Neural cell (in vitro differentiated cells): ENCODE results near the gene TESMIN. TPM values are rescaled to one million over a fixed set of nuclear protein-coding genes. Genes with fewer than 3 reads are reported as not detected.

Experiments used
- H2AFZ ChIP-seq: fragments of 200-600, 300-800 bp; sonication (generic), shearing (Covaris generic); 2 replicates; pipeline ENCODE4 v1.6.0; 2014; ENCODE audit warnings: low read depth, mild to moderate bottlenecking, antibody characterized with exemption, low read length, moderate library complexity
- H3F3A ChIP-seq: fragments of 200-600 bp; shearing (Covaris generic); 2 replicates; pipeline ENCODE4 v1.6.1; 2016; ENCODE audit warnings: mild to moderate bottlenecking, moderate library complexity, mixed read lengths, antibody characterized with exemption, low read length; ENCODE audit not compliant: insufficient read depth, poor library complexity, severe bottlenecking
- H3K27ac ChIP-seq: fragments of 200-600, 300-800 bp; sonication (generic), shearing (Covaris generic); 2 replicates; pipeline ENCODE4 v1.5.1; 2014; ENCODE audit warnings: mild to moderate bottlenecking, low read length, moderate library complexity
- H3K27me3 ChIP-seq: fragments of 300-800, 200-600 bp; sonication (generic), shearing (Covaris generic); 2 replicates; pipeline ENCODE4 v1.6.0; 2014; ENCODE audit warnings: mild to moderate bottlenecking, low read depth, low read length, moderate library complexity; ENCODE audit not compliant: insufficient read depth
- H3K36me3 ChIP-seq: fragments of 300-800, 200-600 bp; sonication (generic), shearing (Covaris generic); 2 replicates; pipeline ENCODE4 v1.5.1; 2014; ENCODE audit warnings: mild to moderate bottlenecking, antibody characterized with exemption, low read length, moderate library complexity; ENCODE audit not compliant: insufficient read depth
- H3K4me2 ChIP-seq: fragments of 300-800, 200-600 bp; sonication (generic), shearing (Covaris generic); 2 replicates; pipeline ENCODE4 v1.6.0; 2014; ENCODE audit warnings: mild to moderate bottlenecking, low read length
- H3K4me3 ChIP-seq: fragments of 300-800, 200-600 bp; sonication (generic), shearing (Covaris generic); 2 replicates; pipeline ENCODE4 v1.5.1; 2014; ENCODE audit warnings: mild to moderate bottlenecking, low read length, moderate library complexity
- H3K79me2 ChIP-seq: fragments of 200-600 bp; shearing (Covaris generic); replicated peaks from 2 replicates; pipeline ENCODE4 v1.6.0; 2014; ENCODE audit warnings: mild to moderate bottlenecking, low read length, moderate library complexity; ENCODE audit not compliant: insufficient read depth
- H3K9ac ChIP-seq: fragments of 300-800, 200-600 bp; sonication (generic), shearing (Covaris generic); 2 replicates; pipeline ENCODE4 v1.6.1; 2016; ENCODE audit warnings: mild to moderate bottlenecking, low read length, mixed read lengths
- H3K9me2 ChIP-seq: fragments of 200-600 bp; shearing (Covaris generic); 2 replicates; pipeline ENCODE4 v1.6.1; 2016; ENCODE audit warnings: mild to moderate bottlenecking, low read length, mixed read lengths; ENCODE audit not compliant: insufficient read depth
- H3K9me3 ChIP-seq: fragments of 200-600, 300-800 bp; sonication (generic), shearing (Covaris generic); 2 replicates; pipeline ENCODE4 v1.6.1; 2016; ENCODE audit warnings: mild to moderate bottlenecking, mixed run types, low read length, moderate library complexity, mixed read lengths
- H4K20me1 ChIP-seq: fragments of 200-600 bp; shearing (Covaris generic); 2 replicates; pipeline ENCODE4 v1.6.1; 2016; ENCODE audit warnings: mild to moderate bottlenecking, mixed run types; ENCODE audit not compliant: insufficient read depth
- CTCF ChIP-seq: fragments of 450-650 bp; IDR thresholded peaks from 2 replicates; pipeline ENCODE4 v1.5.1; 2014; ENCODE audit warnings: antibody characterized with exemption, mild to moderate bottlenecking, moderate library complexity; ENCODE audit not compliant: poor library complexity, severe bottlenecking
- EP300 ChIP-seq: fragments of 450-650 bp; conservative IDR thresholded peaks from 2 replicates; pipeline ENCODE4 v1.6.1; 2014; ENCODE audit warnings: antibody characterized with exemption, mild to moderate bottlenecking, moderate library complexity; ENCODE audit not compliant: poor library complexity, severe bottlenecking
- EZH2 ChIP-seq: fragments of 200-600, 300-800 bp; shearing (Covaris generic), sonication (generic); IDR thresholded peaks from 2 replicates; pipeline ENCODE4 v1.6.1; 2014; ENCODE audit warnings: antibody characterized with exemption, low read length, borderline replicate concordance, mild to moderate bottlenecking; ENCODE audit not compliant: insufficient read depth, poor library complexity, severe bottlenecking
- MXI1 ChIP-seq: fragments of 450-650 bp; conservative IDR thresholded peaks from 2 replicates; pipeline ENCODE4 v1.6.1; 2014; ENCODE audit warnings: antibody characterized with exemption, mild to moderate bottlenecking; ENCODE audit not compliant: poor library complexity, severe bottlenecking
- POLR2AphosphoS5 ChIP-seq: IDR thresholded peaks from 2 replicates; pipeline ENCODE4 v1.6.1; 2012
- RAD21 ChIP-seq: fragments of 450-650 bp; conservative IDR thresholded peaks from 2 replicates; pipeline ENCODE4 v1.6.1; 2014; ENCODE audit warnings: antibody characterized with exemption, mild to moderate bottlenecking, moderate library complexity
- SMC3 ChIP-seq: fragments of 450-650 bp; conservative IDR thresholded peaks from 2 replicates; pipeline ENCODE4 v1.6.1; 2014; ENCODE audit warnings: antibody characterized with exemption, mild to moderate bottlenecking, moderate library complexity; ENCODE audit not compliant: poor library complexity
- TAF1 ChIP-seq: IDR thresholded peaks from 2 replicates; pipeline ENCODE4 v1.6.1; 2012; ENCODE audit warnings: low read depth
- polyA plus RNA-seq: library from polyadenylated mRNA; depleted of rRNA; stranded (reverse); fragments of >200 nt; gene quantifications from 2 replicates; pipeline ENCODE4 v1.2.3, GENCODE V29; 2014
- TF ChIP-seq, protein P1 (sequence below): IDR thresholded peaks from 2 replicates; pipeline ENCODE4 v1.6.1; 2012; ENCODE audit warnings: borderline replicate concordance

TESMIN gene
- polyA plus RNA-seq, 1 donor from 2014 or later = not detected

- Histone ChIP-seq H2AFZ (no peak overlapping the region), H3K4me2 (no peak overlapping the region)
Measured at GRCh38 chr11:68683536-68684384, 67.6 kb downstream of the TESMIN start.

DNA sequence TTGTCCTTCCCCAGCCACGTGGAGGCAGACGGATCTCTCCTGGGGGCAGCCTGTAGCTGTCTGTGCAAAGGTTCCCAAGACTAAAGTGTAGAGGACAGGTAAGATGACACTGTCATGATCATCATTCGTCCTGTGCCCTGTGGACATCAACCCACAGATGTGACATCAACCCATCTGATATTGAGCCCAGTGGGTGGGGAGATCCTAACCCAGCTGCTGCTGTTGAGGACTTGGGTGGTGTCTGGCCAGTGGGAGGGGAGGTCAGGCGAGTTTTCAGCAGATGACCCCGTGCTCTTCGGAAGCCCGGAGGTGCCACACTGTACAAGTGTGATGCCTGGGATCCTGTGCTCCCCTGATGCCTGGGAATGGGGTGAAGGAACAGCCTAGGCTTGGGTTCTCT is 68.2 kb downstream of the TESMIN start:
- Histone ChIP-seq H3K9me3 (no peaks in the 10 kb centered on the region), H3F3A (no peaks in the 10 kb centered on the region), H3K9ac (no peak overlapping the region), H3K27me3 (peaks cover 52% of the 10 kb centered on the region), H4K20me1 (no peaks in the 10 kb centered on the region), H3K79me2 (no peaks in the 10 kb centered on the region), H3K4me3 (no peak overlapping the region), H3K9me2 (no peaks in the 10 kb centered on the region), H2AFZ (no peak overlapping the region), H3K27ac (no peak overlapping the region), H3K36me3 (no peaks in the 10 kb centered on the region), H3K4me2 (no peak overlapping the region)
- TF ChIP-seq, protein P1, sequence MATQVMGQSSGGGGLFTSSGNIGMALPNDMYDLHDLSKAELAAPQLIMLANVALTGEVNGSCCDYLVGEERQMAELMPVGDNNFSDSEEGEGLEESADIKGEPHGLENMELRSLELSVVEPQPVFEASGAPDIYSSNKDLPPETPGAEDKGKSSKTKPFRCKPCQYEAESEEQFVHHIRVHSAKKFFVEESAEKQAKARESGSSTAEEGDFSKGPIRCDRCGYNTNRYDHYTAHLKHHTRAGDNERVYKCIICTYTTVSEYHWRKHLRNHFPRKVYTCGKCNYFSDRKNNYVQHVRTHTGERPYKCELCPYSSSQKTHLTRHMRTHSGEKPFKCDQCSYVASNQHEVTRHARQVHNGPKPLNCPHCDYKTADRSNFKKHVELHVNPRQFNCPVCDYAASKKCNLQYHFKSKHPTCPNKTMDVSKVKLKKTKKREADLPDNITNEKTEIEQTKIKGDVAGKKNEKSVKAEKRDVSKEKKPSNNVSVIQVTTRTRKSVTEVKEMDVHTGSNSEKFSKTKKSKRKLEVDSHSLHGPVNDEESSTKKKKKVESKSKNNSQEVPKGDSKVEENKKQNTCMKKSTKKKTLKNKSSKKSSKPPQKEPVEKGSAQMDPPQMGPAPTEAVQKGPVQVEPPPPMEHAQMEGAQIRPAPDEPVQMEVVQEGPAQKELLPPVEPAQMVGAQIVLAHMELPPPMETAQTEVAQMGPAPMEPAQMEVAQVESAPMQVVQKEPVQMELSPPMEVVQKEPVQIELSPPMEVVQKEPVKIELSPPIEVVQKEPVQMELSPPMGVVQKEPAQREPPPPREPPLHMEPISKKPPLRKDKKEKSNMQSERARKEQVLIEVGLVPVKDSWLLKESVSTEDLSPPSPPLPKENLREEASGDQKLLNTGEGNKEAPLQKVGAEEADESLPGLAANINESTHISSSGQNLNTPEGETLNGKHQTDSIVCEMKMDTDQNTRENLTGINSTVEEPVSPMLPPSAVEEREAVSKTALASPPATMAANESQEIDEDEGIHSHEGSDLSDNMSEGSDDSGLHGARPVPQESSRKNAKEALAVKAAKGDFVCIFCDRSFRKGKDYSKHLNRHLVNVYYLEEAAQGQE = no peak
- no peak for TF ChIP-seq CTCF
- TF ChIP-seq EP300 = no peak
- TF ChIP-seq MXI1 = no peak
- no peak for TF ChIP-seq TAF1
- no peak for TF ChIP-seq EZH2
- TF ChIP-seq POLR2AphosphoS5 = no peak

More at GRCh38 chr11:68683536-68684384, 67.6 kb downstream of the TESMIN start:
- H4K20me1 ChIP-seq = no peaks in the 10 kb centered on the region
- no peaks in the 10 kb centered on the region for H3K79me2 ChIP-seq
- no peaks in the 10 kb centered on the region for H3K9me3 ChIP-seq
- H3K9ac ChIP-seq = no peak overlapping the region
- H3K9me2 ChIP-seq = no peaks in the 10 kb centered on the region
- no peak for TF ChIP-seq RAD21
- no peak for TF ChIP-seq SMC3
- TF ChIP-seq MXI1 = no peak
- TF ChIP-seq, protein P1 = no peak
- no peak for TF ChIP-seq CTCF
- no peak for TF ChIP-seq POLR2AphosphoS5
- TF ChIP-seq EP300 = no peak
- no peak for TF ChIP-seq TAF1
- TF ChIP-seq EZH2 = no peak
- H3K27ac ChIP-seq = no peak overlapping the region
- peak overlapping the region; percentile 52 for H3K4me3 ChIP-seq
- H3F3A ChIP-seq = no peaks in the 10 kb centered on the region
- no peaks in the 10 kb centered on the region for H3K36me3 ChIP-seq
- peaks cover 52% of the 10 kb centered on the region for H3K27me3 ChIP-seq
